Sigmoid colon (tissue), 3 donors: ENCODE results near the gene ATP1B3.
"Not testable (repeated sequence)": the region's sequence is repeated elsewhere in the genome, so short reads cannot be mapped to it uniquely, and the experiment has no call there.

ENCODE experiments used
- CTCF ChIP-seq, 4 experiments: fragments of 450-650 bp in 3 of 4; fragments of 200-600 bp in 1 of 4; IDR thresholded peaks; one replicate each; pipeline ENCODE4 v1.5.1; 2016 to 2019; ENCODE audit warnings: antibody characterized with exemption in 4 of 4, mild to moderate bottlenecking in 3 of 4, moderate library complexity in 2 of 4
- POLR2A ChIP-seq, 2 donors: fragments of 450-650 bp; IDR thresholded peaks; one replicate each; pipeline ENCODE4 v1.6.1; 2016; ENCODE audit warnings: antibody characterized with exemption in 2 of 2, mild to moderate bottlenecking in 2 of 2, moderate library complexity in 2 of 2

- TF ChIP-seq POLR2A, CTCF (IDR thresholded peaks at IDR 0.05): not testable (repeated sequence)
These were observed 33.5 kb downstream of the ATP1B3 start for GRCh38 chr3:141909986-141910385.
